Duodenal mucosa (tissue), 2 donors: ENCODE results near the gene CHD5.

ENCODE experiments used
- H3K27ac ChIP-seq: one replicate; pipeline ENCODE4 v1.7.0; 2013; ENCODE audit warnings: low read depth, low read length
- H3K27me3 ChIP-seq, 2 donors: one replicate each; pipeline ENCODE4 v1.7.0; 2013; ENCODE audit warnings: low read length in 2 of 2, control low read depth in 1 of 2; ENCODE audit not compliant: insufficient read depth in 2 of 2, control insufficient read depth in 1 of 2
- H3K36me3 ChIP-seq, 2 donors: one replicate each; pipeline ENCODE4 v1.7.0; 2013; ENCODE audit warnings: low read length in 2 of 2, control low read depth in 1 of 2; ENCODE audit not compliant: insufficient read depth in 2 of 2, control insufficient read depth in 1 of 2
- H3K4me1 ChIP-seq, 2 donors: one replicate each; pipeline ENCODE4 v1.7.0; 2013; ENCODE audit warnings: low read length in 2 of 2, control low read depth in 1 of 2; ENCODE audit not compliant: insufficient read depth in 2 of 2, control insufficient read depth in 1 of 2
- H3K4me3 ChIP-seq, 2 donors: one replicate each; pipeline ENCODE4 v1.7.0; 2013; ENCODE audit warnings: low read length in 2 of 2, low read depth in 1 of 2
- H3K9ac ChIP-seq, 2 donors: one replicate each; pipeline ENCODE4 v1.7.0; 2013; ENCODE audit warnings: low read length in 2 of 2, low read depth in 1 of 2
- H3K9me3 ChIP-seq, 2 donors: one replicate each; pipeline ENCODE4 v1.7.0; 2013; ENCODE audit warnings: low read length in 2 of 2, control low read depth in 1 of 2; ENCODE audit not compliant: control insufficient read depth in 1 of 2

The CHD5 gene

DNA sequence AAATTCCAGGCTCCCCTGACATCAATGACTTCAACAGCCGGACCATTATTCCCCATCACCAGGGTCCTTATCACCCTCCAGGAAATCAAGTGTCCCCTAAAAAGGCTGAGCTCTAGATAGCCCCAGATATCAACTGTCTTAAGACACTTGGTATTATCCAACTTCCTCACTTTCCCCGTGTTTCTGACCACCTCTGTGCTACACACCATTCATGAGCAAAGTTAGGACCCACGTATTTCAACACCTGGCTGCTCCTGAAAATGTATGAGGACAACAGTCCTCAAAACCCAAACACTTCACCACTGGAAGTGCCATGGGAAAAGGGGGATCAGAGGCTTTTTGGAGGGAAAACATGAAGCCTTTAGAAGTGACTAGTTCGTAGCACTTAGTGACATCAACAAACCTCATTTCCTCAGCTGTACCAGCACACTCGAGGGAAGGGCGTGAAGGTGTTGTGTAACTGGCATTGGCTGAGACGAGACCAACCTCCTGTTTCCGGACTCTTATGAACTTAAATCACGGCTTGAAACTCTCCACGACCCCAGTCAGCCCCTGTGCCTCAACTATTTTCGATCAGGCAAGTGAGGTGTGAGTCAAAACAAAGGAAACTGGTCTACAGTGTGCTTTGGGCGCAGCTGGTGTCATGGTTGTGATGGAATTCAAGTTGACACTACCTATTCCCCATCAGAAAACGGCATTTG is 4.1 kb upstream of the CHD5 start:
- Histone ChIP-seq H3K4me3 (no peak overlapping the region), H3K4me1 (no peaks in the 10 kb centered on the region), H3K36me3 (peaks cover 11 to 31% of the 10 kb centered on the region in 2 donors), H3K27me3 (peaks cover 10 to 12% of the 10 kb centered on the region in 2 donors), H3K9ac (no peak overlapping the region), H3K27ac (no peak overlapping the region), H3K9me3 (no peaks in the 10 kb centered on the region)

DNA sequence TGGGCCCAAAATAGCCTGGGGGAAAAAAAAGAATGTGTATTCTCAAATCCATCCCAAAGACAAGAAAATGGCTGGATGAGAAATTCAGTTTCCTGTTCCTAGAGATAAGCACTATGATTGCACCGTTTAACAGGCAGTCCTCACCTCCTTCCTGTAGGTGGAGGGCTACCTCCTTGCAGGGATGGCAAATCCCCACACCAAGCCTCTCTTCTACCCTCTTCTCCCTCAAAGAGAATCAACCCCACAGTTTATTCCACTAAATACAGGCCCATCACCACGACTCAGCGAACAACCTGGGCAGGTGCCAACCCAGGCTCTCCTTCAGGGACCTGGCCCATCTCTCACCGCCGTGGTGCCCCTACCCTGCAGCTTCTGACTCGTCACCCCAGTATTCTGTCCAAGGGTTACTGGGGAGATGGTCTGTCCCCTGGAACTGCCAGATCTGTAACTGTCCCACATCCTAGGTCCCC is 3.4 kb upstream of the CHD5 start:
- no peak overlapping the region for H3K9ac ChIP-seq
- no peak overlapping the region for H3K27ac ChIP-seq
- peaks cover 17 to 18% of the 10 kb centered on the region in 2 donors for H3K27me3 ChIP-seq
- peaks cover 8 to 24% of the 10 kb centered on the region in 2 donors for H3K36me3 ChIP-seq
- H3K4me1 ChIP-seq, result peaks cover 0 to 1% of the 10 kb centered on the region in 2 donors
- no peak overlapping the region for H3K4me3 ChIP-seq
- no peaks in the 10 kb centered on the region for H3K9me3 ChIP-seq

DNA sequence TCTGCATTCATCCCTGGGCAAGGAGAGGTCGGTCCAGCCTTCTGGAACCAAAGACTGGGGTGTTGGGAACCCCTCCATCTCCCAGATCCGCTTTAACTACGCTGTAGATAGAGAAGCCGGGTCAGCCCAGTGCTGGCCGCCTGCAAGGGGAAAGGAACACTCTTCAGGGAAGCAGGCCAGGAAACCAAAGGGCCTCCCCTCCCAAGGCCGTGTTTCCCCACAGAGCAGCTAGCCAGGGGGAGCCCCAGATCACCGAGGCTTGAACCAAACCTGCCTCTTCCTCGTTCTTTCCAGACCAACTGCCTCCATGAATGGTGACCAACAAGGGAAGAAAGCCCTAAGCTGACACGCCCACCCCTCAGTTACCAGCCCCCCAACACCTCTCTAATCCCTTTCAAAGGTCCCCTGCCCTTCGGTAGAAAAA is 1.2 kb upstream of the CHD5 start:
- H3K4me1 ChIP-seq, result peaks cover 0 to 4% of the 10 kb centered on the region in 2 donors
- peaks cover 34 to 38% of the 10 kb centered on the region in 2 donors for H3K27me3 ChIP-seq
- no peak overlapping the region for H3K9ac ChIP-seq
- H3K9me3 ChIP-seq, result no peaks in the 10 kb centered on the region
- H3K4me3 ChIP-seq, result no peak overlapping the region
- H3K27ac ChIP-seq, result no peak overlapping the region
- H3K36me3 ChIP-seq, result peaks cover 8 to 11% of the 10 kb centered on the region in 2 donors

DNA sequence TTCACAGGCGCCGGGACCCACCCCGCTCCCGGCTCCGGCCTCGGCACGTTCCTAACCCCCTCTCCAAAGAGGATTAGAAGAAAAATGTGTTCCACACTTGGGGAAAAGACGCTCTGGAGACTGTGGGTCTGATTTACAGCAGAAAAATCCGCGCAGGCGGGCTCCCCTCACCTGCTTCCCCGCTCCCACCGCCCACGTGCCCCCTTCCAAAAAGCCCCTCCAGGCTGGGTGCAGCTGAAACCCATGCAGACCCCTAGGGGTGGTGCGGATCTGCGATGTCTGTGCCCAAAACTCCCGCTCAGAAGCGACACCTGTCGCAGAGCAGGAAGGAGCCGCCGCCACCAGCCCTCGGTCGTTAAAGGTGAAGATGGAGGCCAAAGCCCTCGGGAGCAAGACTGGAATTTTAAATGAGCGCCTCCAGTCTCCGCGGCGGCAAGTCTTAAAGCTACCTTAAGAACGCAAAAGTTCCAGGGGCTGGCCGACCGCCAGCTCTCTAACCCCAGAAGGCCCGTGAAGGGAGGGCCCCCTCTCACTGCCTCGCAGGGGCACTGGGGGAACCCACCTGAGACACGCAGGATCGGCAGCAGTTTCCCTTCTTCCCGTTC is 688 bp upstream of the CHD5 start:
- peaks cover 6 to 8% of the 10 kb centered on the region in 2 donors for H3K36me3 ChIP-seq
- H3K9ac ChIP-seq, result no peak overlapping the region
- H3K4me3 ChIP-seq, result no peak overlapping the region
- H3K27ac ChIP-seq, result no peak overlapping the region
- H3K9me3 ChIP-seq, result no peaks in the 10 kb centered on the region
- H3K4me1 ChIP-seq, result peaks cover 0 to 4% of the 10 kb centered on the region in 2 donors
- peaks cover 34 to 40% of the 10 kb centered on the region in 2 donors for H3K27me3 ChIP-seq

DNA sequence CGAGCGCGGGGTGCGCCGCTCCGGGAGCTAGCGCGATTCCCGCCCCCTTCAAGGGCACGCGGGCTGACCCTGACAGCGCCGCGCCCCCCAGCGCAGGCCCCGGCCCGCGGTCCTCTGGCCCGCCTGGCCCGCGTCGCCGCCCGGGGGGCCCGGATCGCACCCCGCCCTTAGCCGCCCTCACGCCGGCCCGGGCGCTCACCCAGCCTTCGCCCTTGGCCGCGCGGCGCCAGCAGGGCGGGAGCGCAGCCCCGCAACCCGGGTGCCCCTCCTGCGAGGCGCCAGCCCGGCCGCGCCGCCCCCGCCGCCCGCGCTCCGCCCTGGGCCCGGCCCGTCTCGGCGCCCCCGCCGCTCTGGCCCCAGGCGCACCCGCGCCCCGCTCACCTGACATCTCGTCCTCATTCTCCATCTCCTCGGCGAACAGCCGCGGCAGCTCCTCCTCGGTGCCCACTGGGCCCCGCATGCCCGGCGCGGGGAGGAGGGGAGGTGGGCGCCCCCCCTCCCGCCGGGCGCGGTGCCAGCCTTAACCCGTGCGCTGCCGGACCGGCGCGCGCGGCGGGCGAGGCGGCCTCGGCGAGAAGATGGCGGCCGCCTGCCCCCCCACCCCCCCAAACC is 451 bp downstream of the CHD5 start:
- Histone ChIP-seq H3K4me1 (peaks cover 0 to 4% of the 10 kb centered on the region in 2 donors), H3K36me3 (no peaks in the 10 kb centered on the region), H3K27ac (no peak overlapping the region), H3K4me3 (no peak overlapping the region), H3K27me3 (peaks cover 34 to 40% of the 10 kb centered on the region in 2 donors), H3K9me3 (no peaks in the 10 kb centered on the region), H3K9ac (no peak overlapping the region)

DNA sequence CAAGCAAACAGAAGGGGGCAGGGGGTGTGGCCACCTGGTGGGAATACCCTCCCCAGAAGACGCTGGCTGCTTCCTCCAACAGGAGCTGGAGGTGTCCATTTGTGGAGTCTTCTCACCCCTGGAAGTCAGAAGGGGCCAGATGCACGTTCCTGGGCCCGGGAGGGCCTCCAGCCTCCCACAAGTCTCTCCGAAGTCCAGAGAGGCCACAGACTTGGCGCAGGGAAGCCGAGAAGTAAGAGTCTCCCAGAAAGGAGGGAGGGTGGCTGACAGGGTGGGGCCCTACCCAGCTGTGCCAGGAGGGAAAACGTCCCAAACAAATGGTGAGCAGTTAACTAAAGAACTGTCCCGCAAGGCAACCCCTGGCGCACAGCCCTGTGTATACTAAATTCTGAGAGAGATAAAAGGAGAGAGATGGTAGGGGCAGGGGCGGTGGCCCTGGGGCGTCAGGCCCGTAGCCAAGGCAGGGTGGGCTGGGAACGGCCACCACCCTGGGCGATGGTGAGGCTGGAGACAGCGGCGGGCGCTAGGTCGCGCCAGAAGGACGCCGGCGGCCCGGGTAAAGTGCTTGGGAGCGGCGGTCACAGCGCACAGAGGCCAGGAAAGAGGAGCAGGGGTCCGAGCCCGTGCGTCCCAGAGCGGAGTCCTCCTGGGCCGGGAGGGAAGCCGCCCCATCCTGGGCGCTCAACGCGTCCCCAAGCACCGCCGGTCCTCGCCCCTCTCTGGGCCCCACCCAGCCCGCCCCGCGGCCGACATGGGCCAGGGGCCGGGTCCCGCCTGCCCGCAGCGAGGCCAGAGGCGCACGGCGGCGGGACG is 1.2 kb downstream of the CHD5 start:
- H3K36me3 ChIP-seq, result no peaks in the 10 kb centered on the region
- no peak overlapping the region for H3K4me3 ChIP-seq
- peaks cover 0 to 4% of the 10 kb centered on the region in 2 donors for H3K4me1 ChIP-seq
- peaks cover 34 to 40% of the 10 kb centered on the region in 2 donors for H3K27me3 ChIP-seq
- no peaks in the 10 kb centered on the region for H3K9me3 ChIP-seq
- H3K9ac ChIP-seq, result no peak overlapping the region
- H3K27ac ChIP-seq, result no peak overlapping the region

DNA sequence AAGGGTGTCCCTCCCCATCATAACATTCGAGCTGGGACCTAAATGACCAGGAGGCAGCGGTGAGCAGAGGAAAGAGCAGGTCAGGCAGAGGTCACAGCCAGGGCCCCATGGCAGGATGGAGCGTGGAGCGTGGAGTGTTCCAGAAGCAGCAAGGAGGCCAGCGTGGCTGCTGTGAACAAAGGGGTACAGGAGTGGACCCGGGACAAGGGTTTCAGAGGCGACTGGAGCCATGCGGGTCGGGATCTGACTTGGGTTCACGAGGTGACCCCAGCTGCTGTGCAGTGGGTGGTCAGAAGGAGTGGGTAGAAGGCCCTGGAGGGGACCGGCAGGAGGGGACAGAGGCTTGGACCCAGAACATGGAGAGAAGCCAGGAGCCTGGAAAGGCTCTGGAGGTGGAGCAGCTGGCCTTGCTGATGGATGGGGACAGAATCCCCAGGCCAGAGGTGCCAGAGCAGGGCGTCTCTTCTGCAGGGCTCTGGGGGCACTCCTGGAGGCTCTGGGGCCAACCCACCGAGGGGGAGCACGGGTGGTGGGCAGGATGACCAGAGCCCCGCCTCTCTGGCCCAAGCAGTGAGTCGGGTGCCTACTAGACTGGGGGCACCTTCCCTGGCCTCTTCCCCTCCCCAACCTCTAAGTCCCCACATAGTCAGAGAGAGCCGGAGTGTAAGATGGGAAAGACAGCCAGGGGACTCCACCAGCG is 2.3 kb downstream of the CHD5 start:
- Histone ChIP-seq H3K27me3 (peaks cover 34 to 40% of the 10 kb centered on the region in 2 donors), H3K4me1 (peaks cover 0 to 4% of the 10 kb centered on the region in 2 donors), H3K27ac (no peak overlapping the region), H3K9ac (no peak overlapping the region), H3K9me3 (no peaks in the 10 kb centered on the region), H3K36me3 (no peaks in the 10 kb centered on the region), H3K4me3 (no peak overlapping the region)

DNA sequence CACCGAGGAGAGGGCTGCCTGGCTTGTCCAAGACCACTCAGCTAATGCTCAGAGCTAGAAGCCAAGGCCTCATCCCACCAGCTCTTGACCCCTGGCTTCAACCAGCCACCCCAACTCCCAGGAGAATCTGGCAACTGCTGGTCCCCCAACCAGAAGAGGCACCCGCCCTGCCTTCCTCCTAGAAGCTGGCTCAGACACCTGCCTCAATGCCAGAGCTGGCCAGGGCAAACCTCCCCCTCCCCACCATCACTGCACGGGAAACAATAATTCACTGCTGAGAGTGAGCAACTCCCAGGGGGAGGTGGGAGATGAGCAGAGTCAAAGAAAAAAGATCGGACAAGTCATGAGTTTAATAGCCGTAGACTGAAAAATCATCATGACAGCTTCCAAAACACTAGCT is 3.3 kb downstream of the CHD5 start:
- no peak overlapping the region for H3K9ac ChIP-seq
- no peaks in the 10 kb centered on the region for H3K9me3 ChIP-seq
- no peaks in the 10 kb centered on the region for H3K36me3 ChIP-seq
- peaks cover 0 to 4% of the 10 kb centered on the region in 2 donors for H3K4me1 ChIP-seq
- H3K4me3 ChIP-seq, result no peak overlapping the region
- H3K27me3 ChIP-seq, result peaks cover 34 to 42% of the 10 kb centered on the region in 2 donors
- no peak overlapping the region for H3K27ac ChIP-seq

DNA sequence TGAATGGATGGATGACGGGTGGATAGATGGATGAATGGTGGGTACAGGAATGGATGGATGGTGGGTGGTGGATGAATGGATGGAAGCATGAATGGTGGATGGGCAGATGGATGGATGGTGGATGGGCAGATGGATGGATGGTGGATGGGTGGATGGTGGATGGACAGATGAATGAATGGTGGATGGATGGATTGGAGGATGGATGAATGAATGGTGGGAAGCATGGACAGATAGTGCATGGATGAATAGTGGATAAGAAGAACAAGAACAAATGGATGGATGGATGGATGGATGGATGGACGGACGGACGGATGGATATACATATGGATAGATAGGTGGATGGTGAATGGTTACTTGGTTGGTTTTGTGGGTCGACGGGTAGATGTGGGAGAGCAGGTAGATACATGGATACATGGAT is 4.7 kb downstream of the CHD5 start:
- Histone ChIP-seq H3K4me1 (peaks cover 0 to 4% of the 10 kb centered on the region in 2 donors), H3K9me3 (no peaks in the 10 kb centered on the region), H3K4me3 (no peak overlapping the region), H3K9ac (no peak overlapping the region), H3K27me3 (peaks cover 22 to 39% of the 10 kb centered on the region in 2 donors), H3K27ac (no peak overlapping the region), H3K36me3 (no peaks in the 10 kb centered on the region)
